SK-N-SH (cell line): ENCODE measurements around the gene LINS1.

Experiments used
- CTCF ChIP-seq: fragments of 200-600 bp; sonication (generic); IDR thresholded peaks from 2 replicates; pipeline ENCODE4 v1.6.1; 2017; ENCODE audit warnings: antibody characterized with exemption, mild to moderate bottlenecking, moderate library complexity
- EZH2phosphoT487 ChIP-seq: fragments of 200-600 bp; sonication (generic); IDR thresholded peaks from 2 replicates; pipeline ENCODE4 v1.6.1; 2017; ENCODE audit warnings: low read depth, mixed run types, mild to moderate bottlenecking, antibody characterized with exemption, moderate library complexity, borderline replicate concordance
- FOXJ3 ChIP-seq: sonication (generic); formaldehyde crosslinking; IDR thresholded peaks from 2 replicates; pipeline ENCODE4 v1.5.1; 2020; ENCODE audit warnings: mild to moderate bottlenecking, missing genetic modification reagents
- FOXM1 ChIP-seq: IDR thresholded peaks from 2 replicates; pipeline ENCODE4 v1.4.0; 2012; ENCODE audit warnings: low read depth, mild to moderate bottlenecking
- JUND ChIP-seq: IDR thresholded peaks from 2 replicates; pipeline ENCODE4 v1.4.0; 2012
- MXI1 ChIP-seq: IDR thresholded peaks from 2 replicates; pipeline ENCODE4 v1.6.1; 2012; ENCODE audit warnings: mild to moderate bottlenecking, low read depth, low read length, improper control_type of control experiment
- PBX3 ChIP-seq: IDR thresholded peaks from 2 replicates; pipeline ENCODE4; 2012
- POLR2AphosphoS5 ChIP-seq: IDR thresholded peaks from 2 replicates; pipeline ENCODE4 v1.6.1; 2012; ENCODE audit warnings: low read depth, low read length
- RAD21 ChIP-seq: IDR thresholded peaks from 2 replicates; pipeline ENCODE4 v1.6.1; 2012; ENCODE audit warnings: mild to moderate bottlenecking, low read length
- RCOR1 ChIP-seq: fragments of 150-350 bp; IDR thresholded peaks from 2 replicates; pipeline ENCODE4 v1.6.1; 2017; ENCODE audit warnings: antibody characterized with exemption, low read length
- TAF1 ChIP-seq: IDR thresholded peaks from 2 replicates; pipeline ENCODE4 v1.6.1; 2012; ENCODE audit warnings: low read depth, mild to moderate bottlenecking, low read length, moderate library complexity, borderline replicate concordance
- TEAD4 ChIP-seq: IDR thresholded peaks from 2 replicates; pipeline ENCODE4 v1.4.0; 2012; ENCODE audit warnings: mild to moderate bottlenecking, borderline replicate concordance; ENCODE audit not compliant: insufficient read depth
- USF1 ChIP-seq: IDR thresholded peaks from 2 replicates; pipeline ENCODE4 v1.4.0; 2012; ENCODE audit warnings: low read depth, borderline replicate concordance
- TF ChIP-seq, protein P1 (sequence below): IDR thresholded peaks from 2 replicates; pipeline ENCODE4 v1.4.0; 2012; ENCODE audit warnings: low read depth

GRCh38 chr15:100613208-100613607 is 11.2 kb upstream of the LINS1 start:
- TF ChIP-seq CTCF: no peak
- no peak for TF ChIP-seq RAD21
- no peak for TF ChIP-seq MXI1
- TF ChIP-seq TEAD4: no peak
- TF ChIP-seq PBX3: no peak
- TF ChIP-seq POLR2AphosphoS5: no peak
- TF ChIP-seq EZH2phosphoT487: no peak
- no peak for TF ChIP-seq FOXJ3 (CRISPR knock-in tag)
- no peak for TF ChIP-seq TAF1
- TF ChIP-seq, protein P1, sequence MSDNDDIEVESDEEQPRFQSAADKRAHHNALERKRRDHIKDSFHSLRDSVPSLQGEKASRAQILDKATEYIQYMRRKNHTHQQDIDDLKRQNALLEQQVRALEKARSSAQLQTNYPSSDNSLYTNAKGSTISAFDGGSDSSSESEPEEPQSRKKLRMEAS: no peak
- no peak for TF ChIP-seq USF1
- no peak for TF ChIP-seq FOXM1
- no peak for TF ChIP-seq JUND
- no peak for TF ChIP-seq RCOR1
